ENCODE data around the gene SDHB. TPM values are rescaled to one million over a fixed set of nuclear protein-coding genes. Genes with fewer than 3 reads are reported as not detected.

SDHB gene
- total RNA-seq, 3 donors from 2014 or later: 80.6 to 106 (median 97.7) TPM

- Histone ChIP-seq H3K4me1 (no peaks in the 10 kb centered on the region), H3K9me3 (no peaks in the 10 kb centered on the region), H3K36me3 (no peaks in the 10 kb centered on the region), H3K27me3 (no peaks in the 10 kb centered on the region), H3K27ac (no peak overlapping the region), H3K4me3 (no peak overlapping the region)
- intact Hi-C loops (cut with DNase I; ENCODE audit: low total_unique reads): no loop called here
- DNase-seq (ENCODE audit: low spot score in 2 of 2): no peak
- TF ChIP-seq, protein P1, sequence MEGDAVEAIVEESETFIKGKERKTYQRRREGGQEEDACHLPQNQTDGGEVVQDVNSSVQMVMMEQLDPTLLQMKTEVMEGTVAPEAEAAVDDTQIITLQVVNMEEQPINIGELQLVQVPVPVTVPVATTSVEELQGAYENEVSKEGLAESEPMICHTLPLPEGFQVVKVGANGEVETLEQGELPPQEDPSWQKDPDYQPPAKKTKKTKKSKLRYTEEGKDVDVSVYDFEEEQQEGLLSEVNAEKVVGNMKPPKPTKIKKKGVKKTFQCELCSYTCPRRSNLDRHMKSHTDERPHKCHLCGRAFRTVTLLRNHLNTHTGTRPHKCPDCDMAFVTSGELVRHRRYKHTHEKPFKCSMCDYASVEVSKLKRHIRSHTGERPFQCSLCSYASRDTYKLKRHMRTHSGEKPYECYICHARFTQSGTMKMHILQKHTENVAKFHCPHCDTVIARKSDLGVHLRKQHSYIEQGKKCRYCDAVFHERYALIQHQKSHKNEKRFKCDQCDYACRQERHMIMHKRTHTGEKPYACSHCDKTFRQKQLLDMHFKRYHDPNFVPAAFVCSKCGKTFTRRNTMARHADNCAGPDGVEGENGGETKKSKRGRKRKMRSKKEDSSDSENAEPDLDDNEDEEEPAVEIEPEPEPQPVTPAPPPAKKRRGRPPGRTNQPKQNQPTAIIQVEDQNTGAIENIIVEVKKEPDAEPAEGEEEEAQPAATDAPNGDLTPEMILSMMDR (IDR thresholded peaks at IDR 0.05): no peak
- TF ChIP-seq POLR2AphosphoS5 (IDR thresholded peaks at IDR 0.05) (no peak), POLR2A (IDR thresholded peaks at IDR 0.05) (no peak)
Measured at GRCh38 chr1:17039522-17039921, 14.3 kb downstream of the SDHB start.

DNA sequence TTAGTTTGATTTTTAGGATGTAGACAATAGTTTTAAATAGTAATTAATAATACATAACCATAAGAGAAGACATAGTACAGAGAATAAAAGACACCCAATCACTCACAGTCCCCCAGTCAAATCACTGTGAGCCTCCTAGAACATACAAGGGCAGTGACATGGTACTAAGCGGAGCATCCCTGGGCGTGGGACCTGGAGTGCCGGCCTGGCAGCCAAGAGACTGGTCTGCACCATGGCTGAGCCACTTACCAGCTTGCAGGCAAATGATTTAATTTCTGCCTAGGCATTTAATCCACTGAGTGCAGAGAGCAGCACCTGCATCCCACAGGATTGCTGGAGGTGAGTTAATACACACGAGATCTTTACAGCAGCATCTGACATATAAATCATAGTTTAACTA is 20.4 kb downstream of the SDHB start:
- TF ChIP-seq, protein P1 (IDR thresholded peaks at IDR 0.05): no peak
- TF ChIP-seq POLR2AphosphoS5 (IDR thresholded peaks at IDR 0.05): no peak
- no peak for TF ChIP-seq POLR2A (IDR thresholded peaks at IDR 0.05)
- DNase-seq (ENCODE audit: low spot score in 2 of 2): no peak
- no peaks in the 10 kb centered on the region for H3K27me3 ChIP-seq
- no peak overlapping the region for H3K4me3 ChIP-seq
- H3K9me3 ChIP-seq: no peaks in the 10 kb centered on the region
- intact Hi-C loops (cut with DNase I; ENCODE audit: low total_unique reads): no loop called here
- no peak overlapping the region for H3K27ac ChIP-seq
- no peaks in the 10 kb centered on the region for H3K36me3 ChIP-seq
- peaks cover 0 to 3% of the 10 kb centered on the region in 2 donors for H3K4me1 ChIP-seq

- intact Hi-C loops (cut with DNase I; ENCODE audit: low total_unique reads): no loop called here
- no peak overlapping the region for H3K27ac ChIP-seq
- no peak for TF ChIP-seq POLR2AphosphoS5 (IDR thresholded peaks at IDR 0.05)
- TF ChIP-seq POLR2A (IDR thresholded peaks at IDR 0.05): no peak
- TF ChIP-seq, protein P1 (IDR thresholded peaks at IDR 0.05): no peak
- peaks cover 0 to 10% of the 10 kb centered on the region in 2 donors for H3K4me1 ChIP-seq
- H3K36me3 ChIP-seq: no peaks in the 10 kb centered on the region
- DNase-seq (ENCODE audit: low spot score in 2 of 2): no peak
- no peak overlapping the region for H3K4me3 ChIP-seq
- no peaks in the 10 kb centered on the region for H3K27me3 ChIP-seq
- no peaks in the 10 kb centered on the region for H3K9me3 ChIP-seq
Measured at GRCh38 chr1:17032741-17033140, 21.1 kb downstream of the SDHB start.

- Histone ChIP-seq H3K36me3 (no peaks in the 10 kb centered on the region), H3K4me3 (no peak overlapping the region)
- intact Hi-C loops (cut with DNase I; ENCODE audit: low total_unique reads): no loop called here
Measured at GRCh38 chr1:17031436-17031835, 22.4 kb downstream of the SDHB start.

GRCh38 chr1:17030206-17030605 is 23.6 kb downstream of the SDHB start:
- intact Hi-C loops (cut with DNase I; ENCODE audit: low total_unique reads): no loop called here
- no peak overlapping the region for H3K27ac ChIP-seq
- H3K9me3 ChIP-seq: no peaks in the 10 kb centered on the region
- DNase-seq (ENCODE audit: low spot score in 2 of 2): no peak
- no peaks in the 10 kb centered on the region for H3K27me3 ChIP-seq
- no peaks in the 10 kb centered on the region for H3K36me3 ChIP-seq
- peaks cover 0 to 10% of the 10 kb centered on the region in 2 donors for H3K4me1 ChIP-seq
- H3K4me3 ChIP-seq: no peak overlapping the region
- TF ChIP-seq POLR2AphosphoS5 (IDR thresholded peaks at IDR 0.05) (no peak), POLR2A (IDR thresholded peaks at IDR 0.05) (no peak)
- TF ChIP-seq, protein P1 (IDR thresholded peaks at IDR 0.05): no peak

More at GRCh38 chr1:17031436-17031835, 22.4 kb downstream of the SDHB start:
- TF ChIP-seq, protein P1 (IDR thresholded peaks at IDR 0.05): no peak
- TF ChIP-seq POLR2A (IDR thresholded peaks at IDR 0.05) (no peak), POLR2AphosphoS5 (IDR thresholded peaks at IDR 0.05) (no peak)
- H3K27me3 ChIP-seq: no peaks in the 10 kb centered on the region
- DNase-seq (ENCODE audit: low spot score in 2 of 2): no peak
- H3K4me1 ChIP-seq: peaks cover 0 to 10% of the 10 kb centered on the region in 2 donors
- no peaks in the 10 kb centered on the region for H3K9me3 ChIP-seq
- H3K27ac ChIP-seq: no peak overlapping the region

All from breast epithelium (tissue), 4 donors.